Right renal cortex interstitium (tissue), 3 donors: ENCODE data around the gene PAK6. TPM values are rescaled to one million over a fixed set of nuclear protein-coding genes. Genes with fewer than 3 reads are reported as not detected.
A peak's percentile ranks its signal among the peaks of the same experiment; 100 is the strongest.

Source experiments
- DNase-seq, 3 donors: peaks; one replicate each; pipeline ENCODE4 v3.0.0-alpha.2; 2013; ENCODE audit warnings: low read depth in 3 of 3, low spot score in 2 of 3
- polyA plus RNA-seq, 3 donors: library from polyadenylated mRNA; unstranded; fragments of 120-200 nt; gene quantifications; one replicate each; pipeline ENCODE4 v1.2.1, GENCODE V29; 2013; ENCODE audit not compliant: insufficient read length in 3 of 3

The PAK6 gene
- polyA plus RNA-seq, 3 donors: 5.5 to 5.8 (median 5.5) TPM

GRCh38 chr15:40240619-40241221 lies 1.9 kb downstream of the PAK6 start:
- no peak for DNase-seq

DNA sequence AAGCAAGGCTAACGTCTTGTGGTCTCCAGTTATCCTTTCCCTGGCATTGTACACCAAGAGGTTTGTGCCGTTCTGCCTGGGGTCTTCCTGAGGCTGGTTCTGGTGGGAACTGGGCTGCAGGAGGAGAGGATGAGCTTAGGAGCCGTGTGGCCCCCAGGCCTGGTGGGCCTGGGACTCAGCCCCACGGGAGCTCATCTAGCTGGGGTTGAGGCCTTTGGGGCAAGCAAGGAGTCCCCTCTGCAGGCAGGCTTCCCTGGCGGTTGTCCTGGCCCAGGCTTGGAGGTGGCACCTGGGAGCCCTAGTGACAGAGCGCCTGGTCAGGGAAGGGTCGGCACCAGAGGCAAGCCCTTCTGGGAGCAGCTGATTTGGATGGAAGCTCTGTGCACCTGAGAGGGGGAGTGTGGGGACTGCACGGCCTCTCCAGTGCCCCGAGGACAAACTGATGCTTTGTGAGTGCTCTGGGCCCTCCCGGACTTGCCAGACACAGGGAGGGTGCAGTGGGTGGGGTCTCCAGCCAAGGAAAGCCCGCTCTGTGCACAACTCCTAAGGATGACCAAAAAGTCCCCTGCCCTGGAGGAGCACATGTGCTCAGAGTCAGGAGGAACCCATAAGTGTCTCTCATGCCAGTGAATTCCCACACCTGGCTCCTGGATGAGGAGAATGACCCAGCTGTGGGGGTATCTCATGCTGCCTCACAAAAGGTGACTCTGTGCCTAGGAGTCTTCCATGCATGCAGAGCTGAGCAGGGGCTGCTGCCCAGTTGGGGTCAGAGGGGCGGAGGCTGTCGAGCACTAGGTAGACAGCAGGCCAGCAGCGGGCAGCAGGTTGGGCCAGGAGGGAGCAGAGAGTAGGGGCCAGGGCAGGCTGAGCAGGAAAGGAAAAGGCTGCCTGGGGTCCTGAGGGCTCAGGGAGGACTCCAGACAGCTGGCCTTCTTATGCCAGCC lies 2.7 kb downstream of the PAK6 start:
- no peak for DNase-seq

DNA sequence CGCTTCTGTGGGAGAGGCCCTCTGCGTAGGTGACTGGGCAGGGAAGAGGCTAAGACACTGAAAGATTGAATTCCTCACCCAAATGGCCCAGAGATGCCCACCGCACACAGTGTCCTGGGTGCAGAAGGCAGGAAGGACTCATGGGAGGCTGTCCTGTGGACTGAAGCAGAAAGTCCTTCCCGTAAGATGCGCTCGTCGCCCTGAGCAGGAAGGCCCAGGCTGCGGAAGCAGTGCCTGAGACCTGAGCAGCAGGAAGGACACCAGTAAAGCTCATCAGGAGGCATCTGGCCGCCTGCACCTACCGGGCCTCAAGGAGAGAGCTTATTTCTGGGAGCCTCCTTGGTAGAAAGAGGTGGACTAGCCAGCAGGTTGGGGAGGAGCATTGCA lies 3.3 kb downstream of the PAK6 start:
- DNase-seq: no peak

DNA sequence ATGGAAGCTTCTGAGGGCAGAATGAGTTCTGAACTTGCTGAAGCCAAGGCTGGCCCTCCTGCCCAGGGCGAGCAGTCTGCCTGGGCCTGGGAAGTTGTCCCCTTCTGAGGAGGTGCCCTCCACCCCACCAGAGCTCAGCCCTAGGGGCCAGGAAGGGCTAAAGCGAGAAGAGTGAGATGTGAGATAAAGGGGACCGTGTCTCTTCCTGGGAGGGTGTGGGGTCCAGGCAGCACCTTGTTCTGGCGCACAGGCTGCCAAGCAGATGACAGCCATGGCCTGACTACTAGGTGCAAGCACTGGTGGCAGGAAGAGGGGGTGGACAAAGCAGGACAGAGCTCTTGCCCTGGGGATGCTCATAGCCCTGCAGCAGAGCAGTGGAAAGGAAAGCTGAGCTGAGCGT lies 3.7 kb downstream of the PAK6 start:
- no peak for DNase-seq

GRCh38 chr15:40243126-40243810 lies 4.4 kb downstream of the PAK6 start:
- DNase-seq: no peak

DNA sequence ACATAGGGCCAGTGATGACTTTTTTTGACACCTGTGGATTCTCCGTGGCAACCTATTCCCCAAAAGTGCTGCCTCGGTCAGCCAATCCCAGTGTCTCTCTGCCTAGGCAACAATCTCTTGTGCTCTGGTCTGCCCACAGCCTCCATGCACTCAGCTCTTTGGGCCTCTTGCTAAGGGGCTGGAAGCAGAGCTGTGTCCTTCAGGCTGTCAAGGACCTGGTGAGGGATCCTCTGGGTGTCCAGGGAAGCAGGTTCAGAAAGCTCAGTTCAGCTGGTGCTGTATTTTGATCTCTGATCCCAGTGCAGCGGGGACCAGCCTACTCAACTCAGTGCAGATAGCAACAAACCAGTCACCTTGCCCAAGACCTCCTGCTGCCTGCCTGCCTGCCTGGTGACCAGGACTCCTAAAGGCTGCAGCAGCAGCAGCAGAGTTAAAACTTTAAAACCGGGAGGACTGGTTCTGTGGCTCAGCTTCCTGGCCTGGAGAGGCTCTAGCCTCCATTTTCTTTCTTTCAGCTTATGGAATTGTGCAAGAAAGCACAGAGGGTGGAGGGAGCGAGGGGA lies 6.2 kb downstream of the PAK6 start:
- peak in 1 of 3 donors; percentile 32 for DNase-seq

DNA sequence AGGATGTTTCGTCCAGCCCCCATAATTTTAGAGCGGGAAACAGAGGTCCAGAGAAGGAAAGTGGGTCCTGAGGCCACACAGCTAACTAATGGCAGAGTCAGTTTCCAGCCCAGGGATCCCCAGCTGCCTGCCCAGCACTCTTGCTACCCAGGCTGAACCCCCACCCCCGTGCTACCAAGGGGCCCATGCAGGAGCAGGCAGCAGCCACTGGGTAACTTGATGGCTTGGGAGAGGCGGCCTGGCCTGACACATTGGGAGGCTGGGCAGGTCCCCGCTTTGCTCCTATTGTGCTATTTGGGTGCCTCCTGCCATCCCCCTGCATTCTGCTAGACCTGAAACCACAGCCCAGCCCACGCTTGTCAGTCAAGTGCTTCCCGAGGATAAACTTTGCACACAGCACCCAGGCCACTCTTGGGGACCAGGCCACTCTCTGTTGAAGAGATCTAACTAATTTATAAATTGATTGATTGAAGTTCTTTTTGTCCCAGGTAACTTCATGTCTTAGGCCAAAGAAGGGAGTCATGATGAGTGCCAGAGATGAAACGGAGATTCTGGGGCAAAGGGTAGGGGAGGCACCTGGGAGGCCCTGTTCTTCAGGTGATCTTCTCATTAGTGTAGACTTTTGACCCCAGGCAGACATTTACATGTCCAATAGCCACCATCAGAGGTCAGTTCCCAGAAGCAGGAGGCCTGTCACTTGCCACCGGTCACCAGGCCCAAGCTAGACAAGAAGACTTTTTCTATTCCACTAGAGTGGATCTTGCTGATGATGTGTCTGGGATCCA lies 7.0 kb downstream of the PAK6 start:
- DNase-seq: no peak

GRCh38 chr15:40246496-40247280 lies 7.8 kb downstream of the PAK6 start:
- no peak for DNase-seq

DNA sequence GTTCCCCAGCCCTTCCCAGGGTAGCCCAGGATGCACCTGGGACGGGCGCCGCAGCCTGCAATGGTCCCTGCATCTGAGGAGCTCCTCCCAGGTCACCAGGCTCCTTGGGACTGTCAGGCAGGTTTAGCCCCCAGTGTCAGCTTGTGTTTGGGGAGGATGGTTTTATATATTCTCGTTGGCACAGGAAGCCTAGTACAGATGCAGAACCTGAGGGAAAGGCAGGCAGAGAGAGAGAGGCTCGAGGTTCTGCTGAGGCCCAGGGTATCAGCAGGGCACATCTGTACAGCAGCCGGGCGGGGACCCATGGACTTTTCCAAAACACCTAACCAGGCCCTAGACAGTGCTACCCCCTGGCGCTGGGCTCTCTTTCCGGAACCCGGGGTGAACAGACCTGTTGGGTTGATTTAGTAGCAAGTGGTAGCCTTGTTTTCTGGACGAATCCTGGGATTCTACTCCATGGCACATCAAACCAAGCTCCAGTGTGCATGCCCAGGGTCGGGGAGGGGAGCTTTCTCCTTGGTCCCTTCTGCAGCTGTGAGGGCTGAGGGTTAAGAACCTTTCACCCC lies 8.6 kb downstream of the PAK6 start:
- no peak for DNase-seq

- DNase-seq: no peak
Measured at GRCh38 chr15:40248006-40248783, 9.3 kb downstream of the PAK6 start.

- no peak for DNase-seq
Measured at GRCh38 chr15:40249477-40250303, 10.8 kb downstream of the PAK6 start.

- DNase-seq: no peak
Measured at GRCh38 chr15:40250304-40250656, 11.4 kb downstream of the PAK6 start.

GRCh38 chr15:40250771-40251483 lies 12.1 kb downstream of the PAK6 start:
- DNase-seq: no peak

- no peak for DNase-seq
Measured at GRCh38 chr15:40251486-40252140, 12.8 kb downstream of the PAK6 start.

DNA sequence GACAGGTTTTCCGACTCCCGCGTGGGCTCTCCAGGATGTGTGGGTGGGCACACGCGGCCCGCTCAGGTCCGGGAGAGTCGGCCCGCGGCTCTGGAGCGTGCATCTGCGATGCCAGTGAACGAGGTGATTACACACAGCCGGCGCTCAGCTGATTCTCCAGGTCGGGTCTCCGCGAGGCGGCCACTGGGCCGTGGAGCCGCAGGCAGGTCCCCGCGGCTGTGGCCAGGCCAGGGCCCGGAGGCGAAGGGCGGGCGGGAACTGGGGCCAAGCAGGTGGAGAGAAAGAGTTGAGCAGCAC lies 13.2 kb downstream of the PAK6 start:
- DNase-seq: peak in 1 of 3 donors; percentile 12

GRCh38 chr15:40252438-40253166 lies 13.7 kb downstream of the PAK6 start:
- DNase-seq: peak in 1 of 3 donors; percentile 12
